Measurements from ENCODE around the gene TECPR2. TPM values are rescaled to one million over a fixed set of nuclear protein-coding genes. Genes with fewer than 3 reads are reported as not detected.

Gene TECPR2
- total and polyA plus RNA-seq, 4 donors, result 2.0 to 12.6 (median 5.2) TPM

GRCh38 chr14:102323102-102323501 lies 39.6 kb upstream of the TECPR2 start (continued):
- TF ChIP-seq YY1 (IDR thresholded peaks at IDR 0.05), result peak; percentile 34
- no peak for TF ChIP-seq NR2F2 (IDR thresholded peaks at IDR 0.05)
- peak; percentile 22 to 41 for TF ChIP-seq HNF4A (conservative IDR thresholded peaks at IDR 0.05)
- peak; percentile 23 for TF ChIP-seq MAX (IDR thresholded peaks at IDR 0.05)
- no peak for TF ChIP-seq REST (IDR thresholded peaks at IDR 0.05)

GRCh38 chr14:102325791-102326345 lies 36.9 kb upstream of the TECPR2 start:
- DNase-seq (ENCODE audit: low spot score), result no peak
- WGBS, result 87% methylated on average over 9 of the region's 9 CpGs
- no peak overlapping the region for H3K27ac ChIP-seq (ENCODE audit: low read depth in 1 of 2, low read length in 2 of 2)
- no peak overlapping the region for H3K4me3 ChIP-seq (ENCODE audit: low read depth in 1 of 3, low read length in 3 of 3)
- peaks cover 2 to 14% (median 11%) of the 10 kb centered on the region in 4 donors for H3K4me1 ChIP-seq (ENCODE audit: control insufficient read depth in 4 of 4, insufficient read depth in 4 of 4, low read length in 3 of 4)
- H3K9ac ChIP-seq (ENCODE audit: low read depth in 1 of 2, low read length in 2 of 2), result no peak overlapping the region
- H3K27me3 ChIP-seq (ENCODE audit: control insufficient read depth in 4 of 4, insufficient read depth in 4 of 4, low read length in 3 of 4), result no peaks in the 10 kb centered on the region
- peaks cover 0 to 5% (median 0%) of the 10 kb centered on the region in 4 donors for H3K36me3 ChIP-seq (ENCODE audit: control insufficient read depth in 4 of 4, insufficient read depth in 3 of 4, low read depth in 1 of 4, low read length in 3 of 4)
- H3K9me3 ChIP-seq (ENCODE audit: control insufficient read depth in 4 of 4, low read length in 3 of 4), result no peaks in the 10 kb centered on the region
- TF ChIP-seq MAX (IDR thresholded peaks at IDR 0.05) (no peak), ATF3 (IDR thresholded peaks at IDR 0.05) (no peak), FOXA2 (IDR thresholded peaks at IDR 0.05) (no peak), JUND (IDR thresholded peaks at IDR 0.05) (no peak), TAF1 (conservative IDR thresholded peaks at IDR 0.05) (no peak), CTCF (IDR thresholded peaks at IDR 0.05; ENCODE audit: low read depth, low read length, missing input control) (no peak), RXRA (IDR thresholded peaks at IDR 0.05) (no peak), SP1 (IDR thresholded peaks at IDR 0.05) (no peak), ZBTB33 (IDR thresholded peaks at IDR 0.05) (no peak), GABPA (IDR thresholded peaks at IDR 0.05 in 1 of 2, conservative IDR thresholded peaks at IDR 0.05 in 1 of 2) (no peak)
